Glutamatergic neuron (in vitro differentiated cells): ENCODE measurements around the gene LAMP1. TPM values are rescaled to one million over a fixed set of nuclear protein-coding genes. Genes with fewer than 3 reads are reported as not detected.

Source experiments
- DNase-seq: peaks from one replicate; pipeline ENCODE4 v3.0.0; 2022
- H3K27ac Mint-ChIP-seq: one replicate; pipeline ENCODE4 v1.8.0; 2020; ENCODE audit warnings: mild to moderate bottlenecking, mixed read lengths, inconsistent platforms; ENCODE audit not compliant: unreplicated experiment
- H3K27me3 Mint-ChIP-seq: one replicate; pipeline ENCODE4 v1.8.0; 2020; ENCODE audit warnings: mild to moderate bottlenecking, moderate library complexity, mixed read lengths, inconsistent platforms; ENCODE audit not compliant: unreplicated experiment
- H3K36me3 Mint-ChIP-seq: one replicate; pipeline ENCODE4 v1.8.0; 2020; ENCODE audit warnings: mild to moderate bottlenecking, mixed read lengths, inconsistent platforms; ENCODE audit not compliant: unreplicated experiment
- H3K4me1 Mint-ChIP-seq: one replicate; pipeline ENCODE4 v1.8.0; 2020; ENCODE audit warnings: mild to moderate bottlenecking, low read depth, mixed read lengths, inconsistent platforms; ENCODE audit not compliant: unreplicated experiment
- H3K4me3 Mint-ChIP-seq: one replicate; pipeline ENCODE4 v1.8.0; 2020; ENCODE audit warnings: mild to moderate bottlenecking, mixed read lengths, inconsistent platforms; ENCODE audit not compliant: unreplicated experiment
- H3K9me3 Mint-ChIP-seq: one replicate; pipeline ENCODE4 v1.8.0; 2020; ENCODE audit warnings: mild to moderate bottlenecking, moderate library complexity, mixed read lengths, inconsistent platforms; ENCODE audit not compliant: unreplicated experiment
- total RNA-seq: library from RNA; stranded (reverse); fragmentation: NEBNext Ultra II Directional; extraction: Animal tissue kit (Norgen Biotek cat#: 25700); gene quantifications from one replicate; pipeline ENCODE4 v1.2.1, GENCODE V29; 2021; ENCODE audit not compliant: unreplicated experiment
- TF ChIP-seq, protein P1 (sequence below): fragments of 200-600 bp; sonication (generic); IDR thresholded peaks from one replicate; pipeline ENCODE4 v1.5.0; 2021; ENCODE audit not compliant: partially characterized antibody, unreplicated experiment

The LAMP1 gene
- total RNA-seq, 1 donor from 2014 or later, result 113 TPM

DNA sequence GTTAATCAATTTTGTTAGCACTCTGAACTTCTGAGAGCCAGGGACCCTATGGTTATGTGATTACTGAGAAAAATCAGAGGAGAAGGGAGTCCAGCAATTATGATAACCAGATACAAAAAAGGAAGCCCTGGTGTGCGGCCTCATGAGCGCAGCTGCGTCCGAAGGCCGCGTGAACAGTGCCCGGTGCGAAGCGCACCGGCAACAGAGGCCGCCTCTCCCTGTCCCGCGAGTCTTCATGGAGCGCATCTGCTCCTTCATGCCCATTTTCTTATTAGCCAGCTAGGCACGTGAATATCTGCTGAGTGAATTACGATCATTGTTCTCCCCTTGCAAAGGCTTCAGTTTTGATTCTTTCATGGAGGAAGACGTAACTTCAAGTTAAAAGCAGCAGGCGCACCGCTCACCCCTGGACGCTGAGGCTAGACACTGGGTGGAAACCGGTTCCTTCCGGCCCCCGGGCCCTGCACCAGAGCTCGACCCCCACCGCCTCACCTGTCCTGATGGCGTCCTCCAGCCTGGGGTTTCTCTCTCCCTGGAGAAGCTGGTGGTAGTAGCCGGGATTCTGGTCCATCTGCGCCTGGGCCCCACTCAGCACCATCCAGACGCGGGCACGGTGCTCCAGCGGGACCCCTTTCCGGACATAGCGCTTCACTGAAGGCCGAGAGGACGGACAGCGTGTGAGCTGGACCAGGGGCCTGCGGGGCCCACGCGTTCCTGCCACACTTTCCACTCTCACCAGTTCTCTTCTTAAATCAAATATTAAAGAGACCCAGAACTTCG, 58.0 kb downstream of the LAMP1 start:
- peaks cover 1% of the 10 kb centered on the region for H3K9me3 Mint-ChIP-seq
- no peak overlapping the region for H3K27ac Mint-ChIP-seq
- no peak for DNase-seq
- peaks cover 5% of the 10 kb centered on the region for H3K4me1 Mint-ChIP-seq
- no peaks in the 10 kb centered on the region for H3K36me3 Mint-ChIP-seq
- TF ChIP-seq, protein P1, sequence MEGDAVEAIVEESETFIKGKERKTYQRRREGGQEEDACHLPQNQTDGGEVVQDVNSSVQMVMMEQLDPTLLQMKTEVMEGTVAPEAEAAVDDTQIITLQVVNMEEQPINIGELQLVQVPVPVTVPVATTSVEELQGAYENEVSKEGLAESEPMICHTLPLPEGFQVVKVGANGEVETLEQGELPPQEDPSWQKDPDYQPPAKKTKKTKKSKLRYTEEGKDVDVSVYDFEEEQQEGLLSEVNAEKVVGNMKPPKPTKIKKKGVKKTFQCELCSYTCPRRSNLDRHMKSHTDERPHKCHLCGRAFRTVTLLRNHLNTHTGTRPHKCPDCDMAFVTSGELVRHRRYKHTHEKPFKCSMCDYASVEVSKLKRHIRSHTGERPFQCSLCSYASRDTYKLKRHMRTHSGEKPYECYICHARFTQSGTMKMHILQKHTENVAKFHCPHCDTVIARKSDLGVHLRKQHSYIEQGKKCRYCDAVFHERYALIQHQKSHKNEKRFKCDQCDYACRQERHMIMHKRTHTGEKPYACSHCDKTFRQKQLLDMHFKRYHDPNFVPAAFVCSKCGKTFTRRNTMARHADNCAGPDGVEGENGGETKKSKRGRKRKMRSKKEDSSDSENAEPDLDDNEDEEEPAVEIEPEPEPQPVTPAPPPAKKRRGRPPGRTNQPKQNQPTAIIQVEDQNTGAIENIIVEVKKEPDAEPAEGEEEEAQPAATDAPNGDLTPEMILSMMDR, result no peak
- no peak overlapping the region for H3K4me3 Mint-ChIP-seq
- H3K27me3 Mint-ChIP-seq, result peaks cover 2% of the 10 kb centered on the region

DNA sequence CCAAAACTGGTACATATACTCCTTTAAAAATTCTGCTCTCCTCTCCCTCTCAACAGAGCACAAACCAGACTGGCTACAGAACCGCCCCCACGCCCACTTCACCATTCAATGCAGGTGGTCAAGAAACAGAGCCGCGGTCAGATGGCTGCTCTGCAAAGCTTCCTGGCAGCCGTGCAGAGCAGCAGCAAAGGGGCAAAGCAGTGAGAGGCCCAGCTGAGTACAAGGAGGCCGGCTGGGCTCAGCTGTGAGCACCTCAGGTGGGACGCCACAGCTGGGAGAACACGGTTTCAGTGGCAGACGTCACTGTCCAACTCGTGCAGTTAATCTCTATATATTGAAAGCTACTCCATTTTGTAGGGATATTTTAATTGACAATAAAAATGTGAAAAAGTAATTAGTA, 58.6 kb downstream of the LAMP1 start:
- Mint-ChIP-seq H3K36me3 (no peaks in the 10 kb centered on the region), H3K27me3 (no peaks in the 10 kb centered on the region), H3K4me3 (no peak overlapping the region), H3K4me1 (peaks cover 5% of the 10 kb centered on the region), H3K27ac (no peak overlapping the region), H3K9me3 (peaks cover 1% of the 10 kb centered on the region)
- DNase-seq, result no peak
- TF ChIP-seq, protein P1, result no peak

DNA sequence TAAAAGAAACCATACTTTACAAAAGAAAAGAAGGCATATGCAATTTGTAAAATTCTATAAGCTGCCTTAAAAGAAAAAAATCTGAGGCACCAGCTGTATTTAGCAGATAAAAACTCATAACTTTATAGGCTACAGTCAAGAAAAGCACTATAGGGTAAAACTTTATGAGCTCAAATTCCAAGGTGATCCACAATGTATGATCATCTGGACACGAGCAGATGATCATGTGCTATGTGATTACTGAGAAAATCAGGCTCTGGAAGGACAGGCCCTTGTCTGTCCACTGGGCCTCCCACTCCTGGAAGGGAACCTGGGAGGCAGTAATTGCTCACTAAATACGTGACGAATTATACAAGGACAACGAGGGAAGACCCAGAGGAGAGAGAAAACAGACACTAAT, 59.6 kb downstream of the LAMP1 start:
- DNase-seq, result no peak
- no peak overlapping the region for H3K27ac Mint-ChIP-seq
- H3K36me3 Mint-ChIP-seq, result no peaks in the 10 kb centered on the region
- H3K27me3 Mint-ChIP-seq, result no peaks in the 10 kb centered on the region
- TF ChIP-seq, protein P1, result no peak
- H3K4me3 Mint-ChIP-seq, result no peak overlapping the region
- H3K9me3 Mint-ChIP-seq, result peaks cover 1% of the 10 kb centered on the region
- peaks cover 5% of the 10 kb centered on the region for H3K4me1 Mint-ChIP-seq

DNA sequence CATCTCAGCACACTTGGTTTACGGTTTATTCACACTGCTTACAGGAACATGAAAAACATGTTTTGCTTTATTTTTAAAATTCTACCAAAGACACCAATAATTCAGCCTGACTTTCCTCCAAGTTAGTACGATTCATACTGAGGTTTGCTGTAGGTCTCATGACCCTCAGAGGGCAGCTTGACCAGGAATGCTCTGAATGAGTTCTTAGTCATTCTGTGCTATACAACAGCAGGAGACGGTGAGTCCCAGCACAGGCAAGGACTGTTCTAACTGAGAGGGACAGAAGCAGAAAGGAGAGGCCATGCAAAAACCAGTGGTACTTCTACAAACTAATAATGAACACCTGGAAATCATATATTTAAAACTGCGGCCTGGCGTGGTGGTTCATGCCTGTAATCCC, 60.5 kb downstream of the LAMP1 start:
- H3K27me3 Mint-ChIP-seq, result no peaks in the 10 kb centered on the region
- no peaks in the 10 kb centered on the region for H3K36me3 Mint-ChIP-seq
- H3K4me1 Mint-ChIP-seq, result peaks cover 5% of the 10 kb centered on the region
- no peak overlapping the region for H3K27ac Mint-ChIP-seq
- TF ChIP-seq, protein P1, result no peak
- H3K4me3 Mint-ChIP-seq, result no peak overlapping the region
- no peak for DNase-seq
- peaks cover 1% of the 10 kb centered on the region for H3K9me3 Mint-ChIP-seq

DNA sequence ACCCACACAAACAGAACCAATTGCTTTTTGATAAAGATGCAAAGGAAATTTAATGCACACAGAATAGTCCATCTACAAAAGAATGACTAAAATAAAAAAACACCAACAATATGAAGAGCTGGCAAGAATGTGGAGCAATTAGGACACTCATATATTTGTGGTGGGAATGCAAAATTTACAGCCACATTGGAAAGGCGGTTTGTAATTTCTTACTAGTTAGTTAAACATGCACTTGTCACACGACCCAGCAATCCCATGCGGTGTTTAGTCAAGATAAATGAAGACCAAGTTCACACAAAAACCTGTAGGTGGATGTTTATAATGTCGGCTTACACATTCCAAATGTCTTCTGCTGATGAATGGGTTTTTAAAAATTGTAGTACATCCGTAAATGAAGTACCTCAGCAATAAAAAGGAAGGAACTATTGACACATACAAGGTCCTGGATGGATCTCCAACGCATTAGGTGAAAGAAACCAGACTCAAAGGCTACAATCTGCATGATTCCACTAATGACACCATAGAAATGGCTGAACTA, 61.7 kb downstream of the LAMP1 start:
- Mint-ChIP-seq H3K27me3 (no peaks in the 10 kb centered on the region), H3K9me3 (peaks cover 1% of the 10 kb centered on the region), H3K4me3 (no peak overlapping the region), H3K4me1 (peaks cover 5% of the 10 kb centered on the region), H3K27ac (no peak overlapping the region), H3K36me3 (no peaks in the 10 kb centered on the region)
- DNase-seq, result no peak
- TF ChIP-seq, protein P1, result no peak
